GM15510 (cell line): ENCODE data around the gene MAP3K19.

Source experiments
- POLR2A ChIP-seq: IDR thresholded peaks from 3 replicates; pipeline ENCODE4 v1.6.1; 2011; ENCODE audit warnings: borderline replicate concordance; ENCODE audit not compliant: insufficient read length; ENCODE audit errors: extremely low read depth

MAP3K19 gene

GRCh38 chr2:134924912-134925311 is 122.3 kb downstream of the MAP3K19 start:
- TF ChIP-seq POLR2A: no peak

GRCh38 chr2:134919341-134920210 is 127.7 kb downstream of the MAP3K19 start:
- TF ChIP-seq POLR2A: no peak

DNA sequence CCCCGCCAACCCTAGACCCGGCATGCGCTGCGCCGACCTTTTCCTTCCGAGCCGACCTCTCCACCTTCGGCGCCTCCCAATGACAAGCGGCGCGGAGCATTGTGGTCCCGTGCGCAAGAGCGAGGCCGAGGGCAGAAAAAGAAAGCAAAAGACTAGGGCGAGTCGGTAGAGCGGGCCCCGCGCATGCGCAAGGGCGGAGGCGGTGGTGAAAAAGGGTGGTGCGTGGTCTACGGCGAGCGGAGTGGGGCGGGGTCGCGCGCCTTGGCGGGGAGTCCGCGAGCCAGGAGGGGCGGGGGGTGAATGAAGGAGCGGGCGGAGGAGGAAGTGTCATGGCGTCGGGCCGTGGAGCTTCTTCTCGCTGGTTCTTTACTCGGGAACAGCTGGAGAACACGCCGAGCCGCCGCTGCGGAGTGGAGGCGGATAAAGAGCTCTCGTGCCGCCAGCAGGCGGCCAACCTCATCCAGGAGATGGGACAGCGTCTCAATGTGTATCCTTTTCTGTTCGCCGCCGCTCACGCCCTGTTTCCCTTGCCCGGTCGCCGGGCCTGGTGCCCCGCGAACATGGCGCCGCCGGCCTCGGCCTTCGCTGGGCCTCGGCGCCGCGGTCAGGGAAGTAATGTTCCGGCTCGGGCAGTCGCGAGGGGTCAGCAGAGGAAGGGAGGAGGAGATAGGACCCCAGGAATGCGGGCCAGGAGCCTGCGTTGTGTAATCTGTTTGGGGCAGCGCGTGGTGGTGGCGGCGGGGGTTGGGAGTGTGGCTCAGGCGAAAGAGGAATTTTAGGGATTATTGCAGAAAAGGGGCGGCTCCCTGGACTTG is 128.5 kb downstream of the MAP3K19 start, which contains the start of gene CCNT2:
Gene CCNT2, plus strand, starts transcription at position 297 of the 815 bp plus-strand sequence. Its CDS starts 33 bp downstream, at position 330.
- peak; percentile 59 for TF ChIP-seq POLR2A

GRCh38 chr2:134917888-134918525 is 129.2 kb downstream of the MAP3K19 start:
- TF ChIP-seq POLR2A: peak; percentile 77

DNA sequence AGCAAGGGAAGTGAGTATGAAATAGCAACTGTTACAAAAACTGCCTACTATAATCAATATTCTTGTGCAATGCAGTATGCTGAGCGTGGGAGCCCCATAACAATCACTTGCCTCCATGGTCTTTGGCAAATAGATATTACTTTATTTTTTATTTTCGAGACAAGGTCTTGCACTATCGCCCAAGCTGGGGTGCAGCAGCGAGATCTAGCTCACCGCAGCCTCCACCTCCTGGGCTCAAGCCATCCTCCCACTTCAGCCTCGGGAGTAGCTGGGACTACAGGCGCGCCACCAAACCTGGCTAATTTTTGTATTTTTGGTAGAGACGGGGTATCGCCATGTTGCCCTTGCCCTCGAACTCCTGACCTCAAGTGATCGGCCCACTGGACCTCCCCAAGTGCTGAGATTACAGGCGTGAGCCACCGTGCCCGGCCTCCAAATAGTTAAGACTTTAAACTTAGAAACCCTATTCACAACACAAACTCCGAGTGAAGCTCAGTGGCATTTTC is 129.8 kb downstream of the MAP3K19 start:
- TF ChIP-seq POLR2A: no peak
